ENCODE data around the gene ATP6V1B1.

DNA sequence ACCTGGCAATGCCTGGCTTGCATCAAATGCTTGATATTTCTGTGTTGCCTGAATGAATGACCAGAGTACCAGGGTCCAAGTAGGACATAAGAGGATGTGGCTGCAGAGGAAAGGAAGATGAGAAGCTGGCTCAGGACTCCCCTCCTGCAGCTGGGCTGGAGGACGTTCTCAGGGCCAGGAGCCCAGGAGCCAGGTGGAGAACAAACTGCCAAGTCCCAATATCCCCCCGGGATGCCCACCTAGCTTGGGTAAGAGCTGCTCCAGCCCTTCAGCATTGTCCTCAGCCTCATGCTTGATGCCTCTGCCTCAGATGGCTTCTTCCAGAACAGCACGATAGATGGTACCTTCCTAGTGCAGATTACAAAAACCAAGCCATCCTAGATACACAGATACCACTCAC lies 8.6 kb upstream of the ATP6V1B1 start:
- TF ChIP-seq, protein P1, sequence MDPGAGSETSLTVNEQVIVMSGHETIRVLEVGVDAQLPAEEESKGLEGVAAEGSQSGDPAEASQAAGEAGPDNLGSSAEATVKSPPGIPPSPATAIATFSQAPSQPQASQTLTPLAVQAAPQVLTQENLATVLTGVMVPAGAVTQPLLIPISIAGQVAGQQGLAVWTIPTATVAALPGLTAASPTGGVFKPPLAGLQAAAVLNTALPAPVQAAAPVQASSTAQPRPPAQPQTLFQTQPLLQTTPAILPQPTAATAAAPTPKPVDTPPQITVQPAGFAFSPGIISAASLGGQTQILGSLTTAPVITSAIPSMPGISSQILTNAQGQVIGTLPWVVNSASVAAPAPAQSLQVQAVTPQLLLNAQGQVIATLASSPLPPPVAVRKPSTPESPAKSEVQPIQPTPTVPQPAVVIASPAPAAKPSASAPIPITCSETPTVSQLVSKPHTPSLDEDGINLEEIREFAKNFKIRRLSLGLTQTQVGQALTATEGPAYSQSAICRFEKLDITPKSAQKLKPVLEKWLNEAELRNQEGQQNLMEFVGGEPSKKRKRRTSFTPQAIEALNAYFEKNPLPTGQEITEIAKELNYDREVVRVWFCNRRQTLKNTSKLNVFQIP (CRISPR knock-in tag; IDR thresholded peaks at IDR 0.05; ENCODE audit: borderline replicate concordance, low read depth), result no peak
- TF ChIP-seq ARNTL (CRISPR knock-in tag; IDR thresholded peaks at IDR 0.05; ENCODE audit: borderline replicate concordance, low read depth) (no peak), BACH2 (CRISPR knock-in tag; IDR thresholded peaks at IDR 0.05; ENCODE audit: borderline replicate concordance) (no peak), ZFP3 (CRISPR knock-in tag; IDR thresholded peaks at IDR 0.05) (no peak), TCF4 (CRISPR knock-in tag; IDR thresholded peaks at IDR 0.05; ENCODE audit: borderline replicate concordance) (no peak), ESRRG (CRISPR knock-in tag; IDR thresholded peaks at IDR 0.05) (no peak), CREB5 (CRISPR knock-in tag; IDR thresholded peaks at IDR 0.05; ENCODE audit: low read depth) (no peak), TOX (CRISPR knock-in tag; IDR thresholded peaks at IDR 0.05; ENCODE audit: borderline replicate concordance) (no peak), ZNF565 (CRISPR knock-in tag; conservative IDR thresholded peaks at IDR 0.05; ENCODE audit: low read depth) (no peak), GLIS3 (CRISPR knock-in tag; IDR thresholded peaks at IDR 0.05) (no peak)
- TF ChIP-seq, protein P2, sequence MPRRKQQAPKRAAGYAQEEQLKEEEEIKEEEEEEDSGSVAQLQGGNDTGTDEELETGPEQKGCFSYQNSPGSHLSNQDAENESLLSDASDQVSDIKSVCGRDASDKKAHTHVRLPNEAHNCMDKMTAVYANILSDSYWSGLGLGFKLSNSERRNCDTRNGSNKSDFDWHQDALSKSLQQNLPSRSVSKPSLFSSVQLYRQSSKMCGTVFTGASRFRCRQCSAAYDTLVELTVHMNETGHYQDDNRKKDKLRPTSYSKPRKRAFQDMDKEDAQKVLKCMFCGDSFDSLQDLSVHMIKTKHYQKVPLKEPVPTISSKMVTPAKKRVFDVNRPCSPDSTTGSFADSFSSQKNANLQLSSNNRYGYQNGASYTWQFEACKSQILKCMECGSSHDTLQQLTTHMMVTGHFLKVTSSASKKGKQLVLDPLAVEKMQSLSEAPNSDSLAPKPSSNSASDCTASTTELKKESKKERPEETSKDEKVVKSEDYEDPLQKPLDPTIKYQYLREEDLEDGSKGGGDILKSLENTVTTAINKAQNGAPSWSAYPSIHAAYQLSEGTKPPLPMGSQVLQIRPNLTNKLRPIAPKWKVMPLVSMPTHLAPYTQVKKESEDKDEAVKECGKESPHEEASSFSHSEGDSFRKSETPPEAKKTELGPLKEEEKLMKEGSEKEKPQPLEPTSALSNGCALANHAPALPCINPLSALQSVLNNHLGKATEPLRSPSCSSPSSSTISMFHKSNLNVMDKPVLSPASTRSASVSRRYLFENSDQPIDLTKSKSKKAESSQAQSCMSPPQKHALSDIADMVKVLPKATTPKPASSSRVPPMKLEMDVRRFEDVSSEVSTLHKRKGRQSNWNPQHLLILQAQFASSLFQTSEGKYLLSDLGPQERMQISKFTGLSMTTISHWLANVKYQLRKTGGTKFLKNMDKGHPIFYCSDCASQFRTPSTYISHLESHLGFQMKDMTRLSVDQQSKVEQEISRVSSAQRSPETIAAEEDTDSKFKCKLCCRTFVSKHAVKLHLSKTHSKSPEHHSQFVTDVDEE (CRISPR knock-in tag; IDR thresholded peaks at IDR 0.05), result no peak
- TF ChIP-seq, protein P3, sequence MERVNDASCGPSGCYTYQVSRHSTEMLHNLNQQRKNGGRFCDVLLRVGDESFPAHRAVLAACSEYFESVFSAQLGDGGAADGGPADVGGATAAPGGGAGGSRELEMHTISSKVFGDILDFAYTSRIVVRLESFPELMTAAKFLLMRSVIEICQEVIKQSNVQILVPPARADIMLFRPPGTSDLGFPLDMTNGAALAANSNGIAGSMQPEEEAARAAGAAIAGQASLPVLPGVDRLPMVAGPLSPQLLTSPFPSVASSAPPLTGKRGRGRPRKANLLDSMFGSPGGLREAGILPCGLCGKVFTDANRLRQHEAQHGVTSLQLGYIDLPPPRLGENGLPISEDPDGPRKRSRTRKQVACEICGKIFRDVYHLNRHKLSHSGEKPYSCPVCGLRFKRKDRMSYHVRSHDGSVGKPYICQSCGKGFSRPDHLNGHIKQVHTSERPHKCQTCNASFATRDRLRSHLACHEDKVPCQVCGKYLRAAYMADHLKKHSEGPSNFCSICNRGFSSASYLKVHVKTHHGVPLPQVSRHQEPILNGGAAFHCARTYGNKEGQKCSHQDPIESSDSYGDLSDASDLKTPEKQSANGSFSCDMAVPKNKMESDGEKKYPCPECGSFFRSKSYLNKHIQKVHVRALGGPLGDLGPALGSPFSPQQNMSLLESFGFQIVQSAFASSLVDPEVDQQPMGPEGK (CRISPR knock-in tag; IDR thresholded peaks at IDR 0.05; ENCODE audit: borderline replicate concordance), result no peak
